ENCODE results near the gene VANGL1.
"Not testable (repeated sequence)": the region's sequence is repeated elsewhere in the genome, so short reads cannot be mapped to it uniquely, and the experiment has no call there.

The VANGL1 gene

GRCh38 chr1:115632251-115633026, 9.3 kb upstream of the VANGL1 start:
- Mint-ChIP-seq H3K9me3 (peaks cover 6 to 16% of the 10 kb centered on the region in 2 donors), H3K4me3 (no peak overlapping the region), H3K27ac (no peak overlapping the region), H3K27me3 (peaks cover 14 to 18% of the 10 kb centered on the region in 2 donors), H3K4me1 (no peaks in the 10 kb centered on the region), H3K36me3 (no peaks in the 10 kb centered on the region)
- ATAC-seq (replicated peaks) (no peak), DNase-seq (no peak)

- peaks cover 9 to 22% of the 10 kb centered on the region in 2 donors for H3K9me3 Mint-ChIP-seq
- peaks cover 22 to 28% of the 10 kb centered on the region in 2 donors for H3K27me3 Mint-ChIP-seq
- not testable (repeated sequence) for ATAC-seq (replicated peaks); H3K27ac Mint-ChIP-seq; H3K36me3 Mint-ChIP-seq; H3K4me3 Mint-ChIP-seq; DNase-seq; H3K4me1 Mint-ChIP-seq
These were observed 8.2 kb upstream of the VANGL1 start for GRCh38 chr1:115633606-115634005.

GRCh38 chr1:115637247-115637646, 4.5 kb upstream of the VANGL1 start:
- ATAC-seq (replicated peaks); H3K4me3 Mint-ChIP-seq; H3K27ac Mint-ChIP-seq; DNase-seq; H3K4me1 Mint-ChIP-seq: not testable (repeated sequence)
- Mint-ChIP-seq H3K27me3 (peaks cover 31 to 43% of the 10 kb centered on the region in 2 donors), H3K36me3 (peaks cover 6 to 11% of the 10 kb centered on the region in 2 donors), H3K9me3 (peaks cover 18 to 27% of the 10 kb centered on the region in 2 donors)

GRCh38 chr1:115640384-115640783, 1.4 kb upstream of the VANGL1 start:
- Mint-ChIP-seq H3K9me3 (peaks cover 18 to 27% of the 10 kb centered on the region in 2 donors), H3K4me3 (no peak overlapping the region), H3K36me3 (peaks cover 6 to 11% of the 10 kb centered on the region in 2 donors), H3K4me1 (peaks cover 5 to 9% of the 10 kb centered on the region in 2 donors), H3K27me3 (peaks cover 27 to 43% of the 10 kb centered on the region in 2 donors), H3K27ac (no peak overlapping the region)
- DNase-seq (no peak), ATAC-seq (replicated peaks) (no peak)

GRCh38 chr1:115642168-115643072, 650 bp downstream of the VANGL1 start:
- Mint-ChIP-seq H3K36me3 (peaks cover 6 to 11% of the 10 kb centered on the region in 2 donors), H3K4me1 (peaks cover 5 to 9% of the 10 kb centered on the region in 2 donors), H3K9me3 (peaks cover 16 to 17% of the 10 kb centered on the region in 2 donors), H3K27me3 (peaks cover 24 to 30% of the 10 kb centered on the region in 2 donors), H3K4me3 (peak overlapping the region; percentile 67 to 81), H3K27ac (peak overlapping the region; percentile 9)
- DNase-seq: peak; percentile 11
- peak; percentile 76 to 82 for ATAC-seq (replicated peaks)

GRCh38 chr1:115643225-115643624, 1.5 kb downstream of the VANGL1 start:
- Mint-ChIP-seq H3K4me3 (peak overlapping the region in 1 of 2 donors; percentile 81), H3K36me3 (peaks cover 6 to 11% of the 10 kb centered on the region in 2 donors), H3K4me1 (peaks cover 5 to 9% of the 10 kb centered on the region in 2 donors), H3K9me3 (peaks cover 10 to 13% of the 10 kb centered on the region in 2 donors), H3K27me3 (peaks cover 20 to 24% of the 10 kb centered on the region in 2 donors), H3K27ac (no peak overlapping the region)
- ATAC-seq (replicated peaks) (no peak), DNase-seq (no peak)

GRCh38 chr1:115643666-115644065, 1.9 kb downstream of the VANGL1 start:
- ATAC-seq (replicated peaks) (no peak), DNase-seq (no peak)
- H3K9me3 Mint-ChIP-seq: peaks cover 5 to 9% of the 10 kb centered on the region in 2 donors
- H3K4me1 Mint-ChIP-seq: peaks cover 5 to 9% of the 10 kb centered on the region in 2 donors
- no peak overlapping the region for H3K4me3 Mint-ChIP-seq
- peaks cover 16 to 19% of the 10 kb centered on the region in 2 donors for H3K27me3 Mint-ChIP-seq
- H3K27ac Mint-ChIP-seq: no peak overlapping the region
- peaks cover 4 to 7% of the 10 kb centered on the region in 2 donors for H3K36me3 Mint-ChIP-seq

GRCh38 chr1:115644109-115644508, 2.3 kb downstream of the VANGL1 start:
- Mint-ChIP-seq H3K9me3 (peaks cover 4 to 8% of the 10 kb centered on the region in 2 donors), H3K36me3 (peaks cover 4 to 6% of the 10 kb centered on the region in 2 donors), H3K4me3 (no peak overlapping the region), H3K27me3 (peaks cover 15 to 17% of the 10 kb centered on the region in 2 donors), H3K4me1 (peaks cover 5 to 9% of the 10 kb centered on the region in 2 donors), H3K27ac (no peak overlapping the region)
- DNase-seq (no peak), ATAC-seq (replicated peaks) (no peak)

GRCh38 chr1:115647047-115647446, 5.3 kb downstream of the VANGL1 start:
- Mint-ChIP-seq H3K9me3 (no peaks in the 10 kb centered on the region), H3K4me1 (peaks cover 3 to 5% of the 10 kb centered on the region in 2 donors), H3K36me3 (no peaks in the 10 kb centered on the region), H3K27ac (no peak overlapping the region), H3K4me3 (no peak overlapping the region), H3K27me3 (no peaks in the 10 kb centered on the region)
- ATAC-seq (replicated peaks) (no peak), DNase-seq (no peak)

- Mint-ChIP-seq H3K36me3 (no peaks in the 10 kb centered on the region), H3K9me3 (no peaks in the 10 kb centered on the region), H3K4me3 (no peak overlapping the region), H3K4me1 (peaks cover 3 to 5% of the 10 kb centered on the region in 2 donors), H3K27me3 (no peaks in the 10 kb centered on the region), H3K27ac (no peak overlapping the region)
- no peak for ATAC-seq (replicated peaks)
- DNase-seq: no peak
These were observed 5.7 kb downstream of the VANGL1 start for GRCh38 chr1:115647507-115647906.

- Mint-ChIP-seq H3K9me3 (no peaks in the 10 kb centered on the region), H3K4me3 (no peak overlapping the region), H3K36me3 (no peaks in the 10 kb centered on the region), H3K27ac (no peak overlapping the region), H3K27me3 (no peaks in the 10 kb centered on the region), H3K4me1 (no peaks in the 10 kb centered on the region)
- DNase-seq (no peak), ATAC-seq (replicated peaks) (no peak)
These were observed 6.3 kb downstream of the VANGL1 start for GRCh38 chr1:115647919-115648650.

- DNase-seq: peak; percentile 3
- Mint-ChIP-seq H3K27ac (no peak overlapping the region), H3K36me3 (no peaks in the 10 kb centered on the region), H3K27me3 (no peaks in the 10 kb centered on the region), H3K9me3 (no peaks in the 10 kb centered on the region), H3K4me1 (no peaks in the 10 kb centered on the region), H3K4me3 (no peak overlapping the region)
- peak; percentile 83 to 92 for ATAC-seq (replicated peaks)
These were observed 7.2 kb downstream of the VANGL1 start for GRCh38 chr1:115648717-115649691.

GRCh38 chr1:115649964-115650363, 8.2 kb downstream of the VANGL1 start:
- DNase-seq: no peak
- H3K27ac Mint-ChIP-seq: no peak overlapping the region
- no peaks in the 10 kb centered on the region for H3K36me3 Mint-ChIP-seq
- H3K9me3 Mint-ChIP-seq: no peaks in the 10 kb centered on the region
- no peak overlapping the region for H3K4me3 Mint-ChIP-seq
- no peak for ATAC-seq (replicated peaks)
- peaks cover 3 to 6% of the 10 kb centered on the region in 2 donors for H3K4me1 Mint-ChIP-seq
- H3K27me3 Mint-ChIP-seq: peaks cover 2 to 3% of the 10 kb centered on the region in 2 donors

Data from stimulated activated naive B cell treated with anti-CD40 and anti-IgM and Interleukin-4, amounts not matched to agents 10 μg/mL and 1 μg/mL and 100 μg/mL, for 72 hours (primary cell).